Measurements from ENCODE around the gene ZNF518A. TPM values are rescaled to one million over a fixed set of nuclear protein-coding genes. Genes with fewer than 3 reads are reported as not detected.

The ZNF518A gene
- total RNA-seq = 7.3 and 11.4 TPM in 2 replicates

GRCh38 chr10:96129387-96130325 is at the start of gene ZNF518A:
Gene ZNF518A (plus strand): TSS chr10:96130297. CDS start chr10:96156323, 26,026 bp downstream.
- peak; percentile 95 for DNase-seq (ENCODE audit: low read depth, low spot score)

DNA sequence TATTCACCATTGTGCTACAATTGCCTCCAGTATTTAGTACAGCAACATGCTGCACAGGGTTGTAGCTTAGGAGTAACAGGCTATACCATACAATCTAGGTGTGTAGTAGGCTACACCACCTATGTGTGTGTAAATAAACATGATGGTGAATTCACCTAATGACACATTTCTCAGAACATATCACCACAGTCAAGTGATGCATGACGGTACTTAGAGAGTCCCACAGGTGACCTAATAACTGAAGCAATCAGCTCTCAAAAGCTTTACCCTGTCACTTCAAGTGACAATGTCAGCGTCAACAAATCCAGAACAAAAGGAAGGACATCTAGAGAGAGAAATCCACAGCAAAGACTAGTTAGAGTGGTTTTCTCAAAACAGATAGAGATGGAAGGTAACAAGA is 47.9 kb upstream of the ZNF518A start:
- DNase-seq (ENCODE audit: low read depth, low spot score) = no peak

GRCh38 chr10:96082748-96083147 is 47.3 kb upstream of the ZNF518A start:
- DNase-seq (ENCODE audit: low read depth, low spot score) = no peak

GRCh38 chr10:96089116-96089515 is 41.0 kb upstream of the ZNF518A start:
- DNase-seq (ENCODE audit: low read depth, low spot score) = no peak

DNA sequence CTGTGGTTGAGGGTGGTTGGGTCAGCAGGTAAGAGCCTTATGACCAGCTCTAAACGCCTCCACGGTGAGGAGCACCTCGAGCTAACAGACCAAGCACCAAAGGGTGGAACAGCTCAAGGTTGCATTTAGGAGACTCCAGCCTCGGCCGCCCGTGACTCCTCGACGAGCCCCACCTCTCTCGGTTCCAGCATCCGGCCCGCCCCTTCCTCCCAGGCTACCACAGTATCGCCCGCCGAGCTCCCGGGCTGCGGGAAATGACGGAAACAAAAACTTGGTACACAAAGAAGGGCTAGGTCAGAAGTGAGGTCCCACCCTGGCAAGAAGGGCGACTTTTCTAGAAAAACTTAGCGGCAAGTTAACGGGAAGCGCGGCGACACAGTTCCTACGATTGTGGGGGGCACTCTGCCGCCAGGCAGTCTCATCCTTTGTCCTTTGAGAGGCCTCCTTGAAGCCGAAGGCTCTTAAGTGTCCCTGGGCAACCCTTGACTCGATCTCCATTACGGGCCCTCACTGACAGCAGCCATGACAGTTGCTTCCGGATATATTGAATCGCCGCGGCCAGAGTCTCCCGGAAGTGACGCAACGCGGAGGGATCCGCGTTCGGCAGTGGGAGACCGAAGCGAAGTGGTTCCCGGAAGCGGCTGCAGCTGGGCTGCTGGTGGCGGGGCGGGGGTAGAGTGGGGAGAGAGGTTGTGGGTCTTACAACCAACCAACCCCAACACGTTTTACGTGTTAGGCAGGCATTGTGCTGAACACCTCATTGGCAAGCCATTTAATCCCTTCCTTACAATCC is 40.2 kb upstream of the ZNF518A start:
- peak; percentile 92 for DNase-seq (ENCODE audit: low read depth, low spot score)

- DNase-seq (ENCODE audit: low read depth, low spot score) = no peak
Measured at GRCh38 chr10:96090463-96090800, 39.7 kb upstream of the ZNF518A start.

DNA sequence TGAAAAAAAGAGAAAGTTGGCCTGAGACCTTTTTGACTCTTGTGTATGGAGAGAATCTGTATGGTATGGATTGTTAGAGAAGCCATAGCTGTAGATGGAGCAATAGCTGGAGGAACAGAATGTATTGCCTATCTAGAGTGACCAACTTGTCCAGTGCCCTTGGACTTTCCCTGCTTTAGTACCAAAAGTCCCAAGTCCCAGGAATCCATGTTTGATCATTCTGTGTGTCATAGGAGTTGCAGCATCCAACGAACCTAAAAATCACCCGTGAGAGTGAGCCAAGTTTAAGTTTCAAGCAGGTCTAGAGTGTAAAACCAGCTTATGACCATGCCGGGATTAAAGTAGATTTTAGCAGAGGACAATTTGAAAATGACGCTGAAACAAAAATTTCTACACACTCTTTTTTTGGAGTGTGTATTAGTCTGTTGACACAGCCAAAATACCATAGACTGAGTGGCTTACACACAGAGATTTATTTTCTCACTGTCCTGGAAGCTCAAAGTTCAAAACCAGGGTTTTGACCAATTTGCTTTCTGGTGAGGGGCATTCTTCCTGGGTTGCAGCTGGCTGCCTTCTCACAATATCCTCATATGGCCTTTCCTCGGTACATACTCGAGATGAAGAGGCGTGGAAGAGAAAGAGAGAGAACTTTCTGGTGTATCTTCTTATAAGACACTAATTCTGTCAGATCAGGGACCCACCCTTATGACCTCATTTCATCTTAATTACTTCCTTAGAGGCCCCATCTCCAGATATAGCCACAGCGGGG is 36.9 kb upstream of the ZNF518A start:
- no peak for DNase-seq (ENCODE audit: low read depth, low spot score)

- DNase-seq (ENCODE audit: low read depth, low spot score) = no peak
Measured at GRCh38 chr10:96093948-96094347, 36.1 kb upstream of the ZNF518A start.

DNA sequence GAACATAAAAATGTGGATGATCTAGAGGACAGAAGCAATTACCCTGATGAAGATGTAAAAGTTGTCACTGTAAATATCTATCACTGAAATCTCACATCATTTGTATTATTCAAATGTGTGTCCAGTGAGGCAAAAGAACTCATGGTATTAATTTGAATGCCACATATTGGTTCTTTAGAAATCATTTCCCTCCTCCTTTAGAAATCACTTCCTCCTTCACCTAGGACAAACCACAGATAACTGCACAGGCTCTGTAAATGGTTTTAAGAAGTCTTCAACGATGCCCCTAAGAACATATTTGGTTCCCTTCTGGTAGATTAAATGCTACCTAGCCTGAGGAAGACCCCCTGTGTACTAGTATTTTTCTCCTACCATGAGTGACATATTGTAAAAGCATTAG is 33.1 kb upstream of the ZNF518A start:
- no peak for DNase-seq (ENCODE audit: low read depth, low spot score)

DNA sequence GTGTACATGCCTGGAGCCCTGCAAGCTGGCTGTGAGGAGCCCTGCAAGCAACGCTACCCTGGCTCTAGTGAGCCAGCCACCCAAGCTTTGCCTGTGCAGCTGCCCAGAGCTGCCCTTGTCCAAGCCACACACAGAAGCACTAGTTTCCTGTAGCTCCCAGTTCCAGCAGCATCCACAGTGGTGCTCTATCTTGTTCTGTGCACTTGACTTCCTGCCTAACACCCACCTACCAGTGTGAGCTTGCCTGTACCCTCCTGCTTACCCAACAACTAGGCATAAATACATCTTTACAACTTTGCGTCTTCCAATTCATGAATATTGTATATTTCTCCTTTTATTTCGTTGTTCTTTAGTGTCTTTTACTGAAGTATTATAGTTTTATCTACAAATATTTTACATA is 32.2 kb upstream of the ZNF518A start:
- no peak for DNase-seq (ENCODE audit: low read depth, low spot score)

DNA sequence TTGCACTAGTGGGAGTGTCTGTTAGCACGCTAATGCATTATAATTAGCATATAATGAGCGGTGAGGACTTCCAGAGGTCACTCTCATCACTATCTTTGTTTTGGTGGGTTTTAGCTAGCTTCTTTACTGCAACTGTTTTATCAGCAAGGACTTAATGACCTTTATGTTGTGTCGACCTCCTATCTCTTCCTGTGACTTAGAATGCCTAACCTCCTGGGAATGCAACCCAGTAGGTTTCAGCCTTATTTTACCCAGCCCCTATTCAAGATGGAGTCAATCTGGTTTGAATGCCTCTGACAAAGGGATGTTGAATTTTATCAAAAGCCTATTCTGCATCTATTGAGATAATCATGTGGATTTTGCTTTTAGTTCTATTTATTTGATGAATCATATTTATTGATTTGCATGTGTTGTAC is 22.5 kb upstream of the ZNF518A start:
- DNase-seq (ENCODE audit: low read depth, low spot score) = no peak

GRCh38 chr10:96112531-96112930 is 17.6 kb upstream of the ZNF518A start:
- DNase-seq (ENCODE audit: low read depth, low spot score) = no peak

GRCh38 chr10:96118604-96119450 is 11.3 kb upstream of the ZNF518A start:
- no peak for DNase-seq (ENCODE audit: low read depth, low spot score)

DNA sequence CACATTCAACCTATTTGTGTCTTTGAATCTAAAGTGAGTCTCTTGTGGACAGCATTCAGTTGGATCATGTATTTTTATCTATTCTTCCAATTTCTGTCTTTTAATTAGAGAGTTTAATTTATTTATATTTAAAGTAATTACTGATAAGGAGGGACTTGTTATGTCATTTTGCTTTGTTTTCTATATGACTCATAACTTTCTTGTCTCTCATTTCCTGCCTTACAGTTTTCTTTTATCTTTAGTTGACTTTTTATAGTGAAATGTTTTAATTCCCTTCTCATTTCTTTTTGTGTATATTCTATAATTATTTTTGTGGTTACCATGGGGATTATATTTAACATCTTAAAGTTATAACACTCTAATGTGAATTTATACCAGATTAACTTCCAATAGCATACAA is 7.3 kb upstream of the ZNF518A start:
- no peak for DNase-seq (ENCODE audit: low read depth, low spot score)

DNA sequence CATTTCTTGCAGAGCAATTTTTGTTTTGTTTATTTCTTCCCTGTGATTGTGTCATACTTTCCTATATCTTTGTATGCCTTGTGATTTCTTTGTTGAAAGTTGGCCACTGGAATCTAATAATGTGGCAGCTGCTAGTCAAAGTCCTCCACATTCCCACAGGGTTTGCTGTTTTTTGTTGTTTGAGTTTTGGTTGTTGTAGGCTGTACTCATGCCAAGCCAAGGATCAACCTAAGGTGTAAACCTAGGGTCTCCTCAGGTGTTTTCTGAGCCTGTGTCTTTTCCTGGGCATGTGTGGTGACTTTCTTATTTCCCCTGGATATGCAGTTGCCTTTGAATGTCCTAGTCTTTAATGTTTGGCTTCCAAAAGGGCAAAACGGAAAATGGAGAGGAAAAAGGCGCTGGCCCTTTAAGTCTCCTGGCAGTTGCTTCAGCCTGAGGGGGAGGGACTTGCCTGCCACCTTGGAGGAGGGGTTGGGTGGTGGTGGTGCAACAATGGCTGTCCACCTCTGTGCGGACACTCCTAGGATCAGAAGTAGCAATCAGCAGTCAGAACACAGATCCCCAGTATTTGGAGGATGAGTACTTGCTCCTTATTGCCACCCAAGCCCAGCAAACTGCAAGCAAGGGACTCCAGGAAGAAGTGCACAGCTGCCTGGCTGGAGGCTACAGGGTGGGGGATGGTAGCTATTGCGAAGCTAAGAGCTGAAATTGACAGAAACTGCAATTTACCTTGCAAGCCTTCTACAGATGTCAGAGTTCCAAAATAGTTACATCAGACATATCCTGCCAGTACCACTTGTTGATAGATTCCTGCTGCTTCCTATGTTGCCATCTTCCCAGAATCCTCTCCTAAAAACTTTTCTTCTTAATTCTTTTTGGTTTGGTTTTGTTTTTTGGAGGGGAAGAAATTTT is 5.6 kb upstream of the ZNF518A start:
- no peak for DNase-seq (ENCODE audit: low read depth, low spot score)

DNA sequence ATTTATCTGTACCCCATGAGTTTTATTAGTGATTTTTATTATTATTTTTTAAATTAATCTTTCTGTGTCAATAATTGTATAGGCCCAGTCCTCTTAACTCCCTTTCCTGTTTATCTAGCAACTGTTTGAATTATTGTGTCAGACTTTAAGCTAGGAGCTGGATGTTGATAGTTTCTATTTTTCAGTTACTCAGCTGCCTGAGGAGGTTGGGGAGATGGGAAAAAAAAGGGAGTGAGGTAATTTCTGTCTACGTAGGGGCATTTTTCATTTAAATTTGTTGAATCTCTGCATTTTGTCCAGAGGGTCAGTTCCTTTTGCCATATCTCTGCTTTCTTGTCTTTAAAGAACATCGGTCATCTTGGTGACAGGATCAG is 5.0 kb upstream of the ZNF518A start:
- DNase-seq (ENCODE audit: low read depth, low spot score) = no peak

GRCh38 chr10:96130326-96130995 is 364 bp downstream of the ZNF518A start:
- peak; percentile 35 for DNase-seq (ENCODE audit: low read depth, low spot score)

DNA sequence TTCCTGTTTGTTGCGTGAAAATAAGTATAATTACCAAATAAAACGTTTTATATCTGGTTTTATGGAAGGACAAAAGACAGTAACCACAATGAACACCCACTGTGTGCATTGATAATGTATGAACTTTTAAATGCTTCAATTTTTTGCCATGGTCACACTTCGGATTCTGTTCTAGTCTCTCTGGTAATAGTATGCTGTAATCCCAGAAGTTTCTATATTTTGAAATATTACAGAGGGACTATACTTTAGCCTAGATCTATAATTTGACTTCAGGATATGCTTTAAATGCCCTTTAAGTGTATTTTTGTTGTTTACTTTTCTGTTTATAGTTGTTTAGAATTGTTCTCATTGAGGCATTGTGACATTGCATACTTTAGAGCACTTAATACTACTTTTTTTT is 1.5 kb downstream of the ZNF518A start:
- no peak for DNase-seq (ENCODE audit: low read depth, low spot score)

DNA sequence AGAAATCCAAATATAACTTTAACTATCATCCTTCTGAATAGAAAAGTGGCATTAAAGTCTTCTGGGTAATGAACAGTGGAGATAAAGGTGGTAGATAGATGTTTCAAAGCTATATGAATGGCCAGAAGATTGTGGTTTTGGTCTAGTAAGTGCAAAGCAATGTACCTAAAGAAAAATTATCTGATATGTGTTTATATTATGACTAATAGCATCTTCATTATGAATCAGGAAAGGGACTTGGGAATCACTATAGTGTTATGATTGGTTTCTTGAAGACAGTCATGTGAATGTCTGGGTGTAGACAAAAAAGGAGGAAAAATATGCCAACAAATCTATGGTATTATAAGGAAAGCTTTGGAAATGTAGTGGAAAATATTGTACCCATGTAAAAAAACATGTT is 3.0 kb downstream of the ZNF518A start:
- no peak for DNase-seq (ENCODE audit: low read depth, low spot score)

Measured in pulmonary artery endothelial cell (primary cell).